Activated naive CD8-positive, alpha-beta T cell treated with anti-CD3 and anti-CD28 coated beads, Interleukin-2, amount 10 ng/mL, durations not matched to agents 7 days and 5 days (primary cell): ENCODE data around the gene TMEM17. TPM values are rescaled to one million over a fixed set of nuclear protein-coding genes. Genes with fewer than 3 reads are reported as not detected.

Source experiments
- ATAC-seq: fragments of 150-1000 bp; cut with Tn5 transposase; one replicate; pipeline ENCODE4 v1.10.0; 2021; ENCODE audit warnings: low read depth, moderate library complexity
- POLR2A ChIA-PET: fragments of 350-600 bp; sonication (Branson Sonifier 250); formaldehyde crosslinking; loops from one replicate; lab custom pipeline; 2021; ENCODE audit warnings: antibody characterized with exemption; lab: Charles Lee
- DNase-seq: peaks from one replicate; pipeline ENCODE4 v3.0.0; 2021
- H3K27ac Mint-ChIP-seq: one replicate; pipeline ENCODE4 v1.8.0; 2022; ENCODE audit warnings: mild to moderate bottlenecking, mixed read lengths
- H3K27me3 Mint-ChIP-seq: one replicate; pipeline ENCODE4 v1.8.0; 2022; ENCODE audit warnings: mild to moderate bottlenecking, moderate library complexity, mixed read lengths
- H3K36me3 Mint-ChIP-seq: one replicate; pipeline ENCODE4 v1.8.0; 2021; ENCODE audit warnings: mild to moderate bottlenecking, mixed read lengths
- H3K4me1 Mint-ChIP-seq: one replicate; pipeline ENCODE4 v1.8.0; 2021; ENCODE audit warnings: mixed read lengths
- H3K4me3 Mint-ChIP-seq: one replicate; pipeline ENCODE4 v1.8.0; 2022; ENCODE audit warnings: mild to moderate bottlenecking, moderate library complexity, mixed read lengths
- H3K9me3 Mint-ChIP-seq: one replicate; pipeline ENCODE4 v1.8.0; 2021; ENCODE audit warnings: mixed read lengths
- total RNA-seq, 2 experiments: library from RNA; stranded (reverse); gene quantifications; one replicate each; pipeline ENCODE4 v1.2.3, GENCODE V29; 2021

The TMEM17 gene
- total RNA-seq, 2 experiments from 2014 or later = not detected

DNA sequence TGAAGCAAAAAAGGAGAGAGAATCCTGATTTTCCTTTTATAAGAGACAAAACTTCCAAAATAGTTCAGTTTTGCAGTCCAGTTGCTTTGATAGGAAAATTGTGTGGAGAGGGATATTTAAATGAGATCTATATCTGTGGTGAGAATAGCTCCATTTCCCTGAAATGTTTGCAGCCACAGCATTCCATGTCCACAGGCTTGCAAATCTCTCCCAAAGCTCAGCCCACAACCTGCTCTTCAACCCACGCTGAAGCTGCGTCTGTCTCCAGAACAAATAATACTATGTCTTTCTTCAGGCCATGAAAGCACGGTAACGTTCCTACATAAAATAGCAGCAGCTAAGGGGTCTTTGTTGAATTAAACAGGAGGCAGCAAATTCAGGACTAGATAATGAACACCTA, 31.8 kb downstream of the TMEM17 start:
- peaks cover 5% of the 10 kb centered on the region for H3K4me1 Mint-ChIP-seq
- H3K4me3 Mint-ChIP-seq = no peak overlapping the region
- H3K27me3 Mint-ChIP-seq = peaks cover 28% of the 10 kb centered on the region
- no peak for DNase-seq
- no peak for ATAC-seq
- H3K27ac Mint-ChIP-seq = no peak overlapping the region
- H3K9me3 Mint-ChIP-seq = no peaks in the 10 kb centered on the region
- POLR2A ChIA-PET = no interaction called here
- no peaks in the 10 kb centered on the region for H3K36me3 Mint-ChIP-seq

DNA sequence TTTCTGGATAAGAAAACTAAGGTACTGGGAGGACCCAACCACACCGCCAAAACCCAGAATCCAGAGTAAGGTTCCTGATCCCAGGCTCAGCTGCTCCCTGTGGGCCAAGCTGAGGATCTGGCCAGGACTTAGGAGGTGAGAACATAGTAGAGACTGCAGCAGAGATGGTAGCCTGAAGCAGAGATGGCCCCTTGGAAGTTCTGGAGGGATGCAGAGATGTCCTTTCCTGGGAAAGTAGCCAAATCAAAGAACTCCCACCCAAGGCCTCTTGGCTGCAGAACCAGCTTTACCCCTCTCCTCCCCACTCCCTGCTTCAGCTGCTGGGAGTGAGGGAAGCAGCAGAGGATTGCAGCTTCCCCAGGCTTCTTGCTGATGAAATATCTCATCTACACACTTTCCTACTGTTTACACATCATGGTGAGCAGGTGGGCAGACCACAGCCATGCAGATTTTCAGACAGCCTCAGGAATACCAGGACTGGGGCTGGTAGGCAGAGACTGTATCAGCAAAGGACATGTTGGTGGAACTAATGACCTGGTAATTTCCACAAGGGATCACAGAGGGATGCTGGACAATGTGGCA, 32.7 kb downstream of the TMEM17 start:
- no peak for ATAC-seq
- peaks cover 28% of the 10 kb centered on the region for H3K27me3 Mint-ChIP-seq
- no peak for DNase-seq
- H3K4me1 Mint-ChIP-seq = peaks cover 5% of the 10 kb centered on the region
- H3K36me3 Mint-ChIP-seq = no peaks in the 10 kb centered on the region
- POLR2A ChIA-PET = no interaction called here
- H3K4me3 Mint-ChIP-seq = no peak overlapping the region
- H3K9me3 Mint-ChIP-seq = no peaks in the 10 kb centered on the region
- no peak overlapping the region for H3K27ac Mint-ChIP-seq

DNA sequence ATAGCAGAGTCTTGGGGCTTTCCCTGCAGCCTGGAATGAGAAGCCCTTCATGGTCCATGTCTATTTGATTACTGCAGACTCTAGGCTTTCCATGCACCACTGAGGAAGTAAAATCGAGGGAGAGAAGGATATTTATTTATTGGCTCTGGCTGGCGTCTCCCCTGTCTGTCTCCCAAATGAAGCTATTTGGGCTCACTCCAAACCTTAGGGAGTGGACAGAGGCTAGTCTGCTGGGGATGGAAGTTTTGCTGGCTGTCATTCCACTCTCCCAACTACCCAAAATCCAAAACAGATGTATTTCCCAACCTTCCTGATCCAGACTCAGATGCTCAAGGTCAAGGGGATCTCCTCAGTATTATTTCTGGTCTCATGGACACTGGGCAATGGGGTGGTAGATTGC, 33.7 kb downstream of the TMEM17 start:
- H3K4me1 Mint-ChIP-seq = peaks cover 5% of the 10 kb centered on the region
- H3K27me3 Mint-ChIP-seq = peaks cover 28% of the 10 kb centered on the region
- no peak overlapping the region for H3K27ac Mint-ChIP-seq
- POLR2A ChIA-PET = no interaction called here
- no peaks in the 10 kb centered on the region for H3K36me3 Mint-ChIP-seq
- H3K9me3 Mint-ChIP-seq = no peaks in the 10 kb centered on the region
- no peak overlapping the region for H3K4me3 Mint-ChIP-seq
- DNase-seq = no peak
- ATAC-seq = no peak

DNA sequence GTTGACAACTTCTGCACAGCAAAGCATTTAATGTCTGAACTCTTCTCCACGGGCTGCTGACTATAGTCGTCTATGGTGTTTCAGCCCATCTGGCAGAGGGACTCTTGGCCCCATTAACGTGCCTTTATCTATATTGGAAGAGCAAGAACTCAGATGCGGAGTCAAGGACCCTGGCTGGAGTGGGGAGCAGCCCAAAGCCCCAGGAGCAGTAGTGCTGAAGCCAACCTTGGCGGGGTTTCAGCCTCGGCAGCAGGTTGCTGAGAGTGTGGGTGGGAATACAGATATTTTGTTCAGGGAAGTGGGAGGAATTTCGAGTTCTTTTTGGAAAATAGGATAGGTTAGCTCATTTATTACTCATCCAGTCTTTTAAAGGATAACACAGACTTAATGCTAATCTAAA, 34.2 kb downstream of the TMEM17 start:
- Mint-ChIP-seq H3K36me3 (no peaks in the 10 kb centered on the region), H3K4me1 (peaks cover 5% of the 10 kb centered on the region), H3K27ac (no peak overlapping the region), H3K27me3 (peaks cover 28% of the 10 kb centered on the region), H3K4me3 (no peak overlapping the region), H3K9me3 (no peaks in the 10 kb centered on the region)
- ATAC-seq (no peak), DNase-seq (no peak)
- POLR2A ChIA-PET = no interaction called here

DNA sequence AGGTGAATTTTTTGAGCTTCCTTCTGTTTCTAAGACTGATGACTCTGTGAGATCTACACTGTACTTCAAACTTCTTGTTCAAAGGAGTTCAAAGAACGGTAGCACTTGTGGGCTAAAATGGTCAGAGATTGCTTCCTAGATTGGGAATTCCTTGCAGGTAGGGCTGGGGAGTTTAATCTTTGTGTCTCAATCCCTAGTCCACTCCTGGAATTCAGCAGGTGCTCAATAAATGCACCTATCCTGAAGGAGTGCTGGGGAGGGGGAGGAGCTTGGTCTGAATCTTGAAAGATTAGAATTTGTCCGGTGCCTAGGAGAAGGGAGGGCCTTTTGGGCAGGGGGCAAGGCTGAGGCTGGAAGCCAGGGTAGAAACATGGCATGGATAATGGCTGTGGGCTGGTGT, 34.6 kb downstream of the TMEM17 start:
- Mint-ChIP-seq H3K4me3 (no peak overlapping the region), H3K4me1 (peaks cover 5% of the 10 kb centered on the region), H3K27me3 (peaks cover 25% of the 10 kb centered on the region), H3K27ac (no peak overlapping the region), H3K36me3 (no peaks in the 10 kb centered on the region), H3K9me3 (no peaks in the 10 kb centered on the region)
- POLR2A ChIA-PET = no interaction called here
- no peak for DNase-seq
- ATAC-seq = no peak

DNA sequence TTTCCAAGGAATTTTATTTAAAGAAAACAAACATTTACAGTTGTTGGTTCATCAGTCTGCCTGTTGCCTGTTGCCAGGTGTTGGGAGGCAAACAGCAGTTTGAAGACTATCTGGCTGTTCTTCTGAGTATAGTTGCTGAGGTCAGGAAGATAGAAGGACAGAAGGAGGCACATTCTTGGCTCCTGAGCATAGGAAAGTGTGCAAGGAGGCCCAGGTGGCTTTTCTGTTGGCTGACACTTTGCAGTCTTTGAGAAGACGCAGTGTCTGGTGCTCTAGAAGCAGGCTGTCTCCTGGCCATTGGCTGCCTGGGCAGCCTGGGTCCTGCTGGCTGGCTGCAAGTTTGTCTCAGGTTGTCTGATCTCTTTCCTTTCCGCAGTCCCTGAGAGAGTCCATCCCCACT, 36.4 kb downstream of the TMEM17 start:
- DNase-seq (no peak), ATAC-seq (no peak)
- Mint-ChIP-seq H3K27me3 (peaks cover 19% of the 10 kb centered on the region), H3K4me1 (no peaks in the 10 kb centered on the region), H3K27ac (no peak overlapping the region), H3K9me3 (no peaks in the 10 kb centered on the region), H3K36me3 (no peaks in the 10 kb centered on the region), H3K4me3 (no peak overlapping the region)
- POLR2A ChIA-PET = no interaction called here

DNA sequence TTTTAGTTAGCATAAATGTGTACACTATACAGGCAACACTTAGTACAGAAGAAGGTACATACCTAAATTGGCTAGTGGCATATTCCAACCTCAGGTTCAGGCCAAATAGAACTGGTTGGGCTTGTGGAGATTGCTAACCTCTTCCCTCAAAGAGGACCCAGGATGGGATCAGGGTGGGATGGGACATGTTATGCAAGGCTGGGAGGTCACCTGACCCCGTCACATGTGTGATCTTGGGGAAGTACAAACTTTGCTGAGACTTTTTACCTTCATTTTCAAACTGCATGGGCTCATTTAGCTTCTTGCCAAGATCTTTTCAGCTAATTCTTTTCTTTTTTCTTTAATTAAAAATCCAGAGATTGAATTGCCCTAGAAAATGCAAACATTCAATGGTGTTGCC, 36.9 kb downstream of the TMEM17 start:
- Mint-ChIP-seq H3K27ac (no peak overlapping the region), H3K4me3 (no peak overlapping the region), H3K9me3 (no peaks in the 10 kb centered on the region), H3K36me3 (no peaks in the 10 kb centered on the region), H3K27me3 (peaks cover 19% of the 10 kb centered on the region), H3K4me1 (no peaks in the 10 kb centered on the region)
- DNase-seq (no peak), ATAC-seq (no peak)
- POLR2A ChIA-PET = no interaction called here

DNA sequence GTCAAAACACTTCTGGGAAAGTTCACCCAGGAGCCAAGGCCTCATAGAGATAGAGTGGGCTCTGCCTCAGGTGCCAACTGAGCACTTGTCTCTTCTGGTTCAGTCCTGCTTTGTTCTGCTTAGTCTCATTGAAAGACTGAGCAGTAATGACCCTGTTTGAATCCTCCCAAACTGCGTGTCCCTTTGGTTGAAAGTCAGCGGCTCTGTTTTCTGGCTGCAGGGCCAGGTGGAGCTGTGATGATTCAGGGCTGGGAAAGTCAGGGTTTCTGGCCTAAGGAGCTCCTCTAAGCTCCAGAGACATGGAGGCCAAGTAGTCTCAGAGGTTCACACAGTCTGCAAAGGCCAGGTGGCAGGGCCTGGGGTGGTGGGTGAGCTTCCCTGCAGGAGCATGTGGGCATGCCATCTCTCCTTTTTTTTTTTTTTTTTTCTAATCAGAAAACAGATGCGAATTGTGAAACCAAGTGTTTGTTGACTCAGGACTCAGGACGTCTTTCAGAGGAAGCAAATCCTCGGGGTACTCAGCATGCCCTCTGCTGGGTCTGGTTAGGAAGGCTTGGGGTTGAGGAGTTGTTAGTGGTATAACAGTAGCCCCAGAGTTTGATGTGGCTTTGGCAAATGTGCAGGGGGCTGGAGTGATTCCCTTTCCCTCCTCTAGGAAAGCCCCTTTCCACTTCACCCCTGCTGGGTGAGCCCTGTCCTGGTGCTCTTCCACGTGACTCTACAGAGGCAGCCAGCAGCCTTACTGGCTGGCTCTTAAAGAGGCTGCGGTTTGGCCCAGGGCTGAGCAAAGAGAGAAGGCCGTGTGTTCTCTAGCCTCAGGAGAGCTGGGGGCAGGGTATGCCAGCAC, 38.3 kb downstream of the TMEM17 start:
- no peaks in the 10 kb centered on the region for H3K9me3 Mint-ChIP-seq
- no peak overlapping the region for H3K27ac Mint-ChIP-seq
- peaks cover 19% of the 10 kb centered on the region for H3K27me3 Mint-ChIP-seq
- no peaks in the 10 kb centered on the region for H3K36me3 Mint-ChIP-seq
- POLR2A ChIA-PET = no interaction called here
- no peaks in the 10 kb centered on the region for H3K4me1 Mint-ChIP-seq
- no peak for DNase-seq
- H3K4me3 Mint-ChIP-seq = no peak overlapping the region
- no peak for ATAC-seq

DNA sequence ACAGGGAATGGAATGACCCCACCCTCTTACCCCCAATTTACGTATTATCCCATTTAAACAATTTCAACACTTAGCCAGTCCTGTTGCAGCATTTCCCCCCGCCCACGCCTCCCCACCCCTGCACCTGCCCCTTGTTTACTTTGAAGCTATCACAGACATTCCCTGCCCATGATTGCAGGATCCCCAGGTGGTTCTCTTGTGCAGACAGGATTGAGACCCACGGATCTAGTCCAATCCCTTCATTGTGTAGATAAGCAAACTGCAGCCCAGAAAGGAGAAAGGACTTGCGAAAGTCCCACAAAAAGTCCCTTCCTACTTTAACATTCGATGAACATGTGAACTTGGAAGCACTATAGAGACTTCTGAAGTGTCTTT, 38.9 kb downstream of the TMEM17 start:
- Mint-ChIP-seq H3K9me3 (no peaks in the 10 kb centered on the region), H3K4me3 (no peak overlapping the region), H3K27ac (no peak overlapping the region), H3K4me1 (no peaks in the 10 kb centered on the region), H3K36me3 (no peaks in the 10 kb centered on the region), H3K27me3 (peaks cover 15% of the 10 kb centered on the region)
- ATAC-seq = no peak
- POLR2A ChIA-PET = no interaction called here
- no peak for DNase-seq

DNA sequence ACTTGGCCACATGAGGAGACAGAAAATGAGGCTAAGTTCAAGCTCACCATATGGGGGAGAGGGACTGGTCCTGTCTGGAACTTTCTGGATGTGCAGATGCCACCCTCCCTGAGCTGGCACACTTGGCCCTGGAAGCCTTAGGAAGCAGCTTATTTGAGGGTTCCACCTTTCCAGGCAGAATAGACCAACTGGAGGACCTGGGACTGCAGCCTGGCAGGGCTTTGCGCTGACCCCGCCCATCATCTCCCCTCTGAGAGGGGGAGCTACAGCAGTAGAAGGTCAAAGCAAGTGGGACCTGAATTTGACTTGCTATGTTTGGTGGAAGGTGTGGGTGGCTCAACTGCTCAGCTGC, 39.5 kb downstream of the TMEM17 start:
- DNase-seq (no peak), ATAC-seq (no peak)
- H3K9me3 Mint-ChIP-seq = no peaks in the 10 kb centered on the region
- peaks cover 11% of the 10 kb centered on the region for H3K27me3 Mint-ChIP-seq
- H3K36me3 Mint-ChIP-seq = no peaks in the 10 kb centered on the region
- H3K4me3 Mint-ChIP-seq = no peak overlapping the region
- POLR2A ChIA-PET = no interaction called here
- no peaks in the 10 kb centered on the region for H3K4me1 Mint-ChIP-seq
- no peak overlapping the region for H3K27ac Mint-ChIP-seq

DNA sequence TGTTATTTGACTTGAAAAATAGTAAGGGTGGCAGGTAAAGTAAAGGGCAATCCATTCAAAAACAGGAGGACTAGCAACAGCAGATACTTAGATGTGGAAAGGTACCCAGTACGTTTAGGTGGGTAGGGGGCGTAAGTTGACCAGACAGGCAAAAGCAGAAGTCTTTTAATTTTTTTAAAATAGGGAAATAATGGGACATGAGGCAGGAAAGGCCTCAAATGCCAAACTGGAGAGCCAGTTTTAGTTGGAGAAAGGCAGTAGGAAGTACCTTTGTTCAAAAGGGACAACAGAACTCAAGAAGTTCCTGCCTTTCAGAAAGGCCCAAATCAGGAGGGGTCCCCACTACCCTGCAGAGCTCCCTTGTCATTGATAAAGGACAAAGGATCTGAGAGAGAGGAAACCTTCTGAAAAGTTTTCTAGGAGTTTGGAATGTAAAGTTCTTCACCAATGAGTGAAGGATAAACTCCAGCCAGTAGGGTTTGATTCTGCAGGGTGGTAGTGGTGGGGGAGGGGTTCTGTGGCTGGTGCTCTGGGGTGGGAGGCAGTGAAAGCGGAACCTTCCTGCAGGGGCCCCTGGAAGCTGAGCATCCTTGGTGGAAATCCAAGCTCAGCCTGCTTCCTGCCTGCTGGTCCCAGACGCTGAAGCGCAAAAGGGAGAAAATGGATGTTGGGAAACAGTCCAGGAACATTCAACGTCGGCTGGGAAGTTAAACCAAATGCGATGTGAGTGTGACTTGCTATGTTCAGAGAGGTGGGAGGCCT, 40.1 kb downstream of the TMEM17 start:
- Mint-ChIP-seq H3K36me3 (no peaks in the 10 kb centered on the region), H3K27ac (no peak overlapping the region), H3K4me3 (no peak overlapping the region), H3K27me3 (peaks cover 9% of the 10 kb centered on the region), H3K4me1 (no peaks in the 10 kb centered on the region), H3K9me3 (no peaks in the 10 kb centered on the region)
- DNase-seq (no peak), ATAC-seq (no peak)
- POLR2A ChIA-PET = no interaction called here

DNA sequence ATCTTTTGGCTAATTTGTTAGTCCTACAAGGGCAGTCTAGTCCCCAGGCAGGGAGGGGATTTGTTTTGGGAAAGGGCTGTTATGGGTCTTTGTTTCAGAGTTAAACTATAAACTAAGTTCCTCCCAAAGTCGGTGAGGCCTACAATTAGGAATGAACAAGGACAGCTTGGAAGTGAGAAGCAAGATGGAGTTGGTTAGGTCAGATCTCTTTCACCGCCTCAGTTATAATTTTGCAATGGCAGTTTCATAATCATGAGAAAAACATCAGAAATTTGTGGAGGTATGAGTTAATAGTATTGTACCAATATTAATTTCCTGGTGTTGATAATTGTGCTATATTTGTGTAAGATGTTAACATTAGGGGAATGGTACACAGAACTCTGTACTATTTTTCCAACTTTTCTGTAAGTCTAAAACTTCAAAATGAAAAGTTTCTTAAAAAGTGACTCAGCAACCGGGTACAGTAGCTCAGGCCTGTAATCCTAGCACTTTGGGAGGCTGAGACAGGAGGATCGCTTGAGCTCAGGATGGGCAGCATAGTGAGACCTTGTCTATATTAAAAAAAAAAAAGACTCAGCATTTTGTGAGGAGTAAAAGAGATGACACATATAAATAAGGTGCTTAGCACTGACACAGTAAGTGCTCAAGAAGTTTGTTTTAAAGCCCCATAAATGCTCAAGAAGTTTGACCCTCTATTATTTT, 40.8 kb downstream of the TMEM17 start:
- H3K4me3 Mint-ChIP-seq = no peak overlapping the region
- POLR2A ChIA-PET = no interaction called here
- no peak overlapping the region for H3K27ac Mint-ChIP-seq
- ATAC-seq (no peak), DNase-seq (no peak)
- no peaks in the 10 kb centered on the region for H3K9me3 Mint-ChIP-seq
- H3K36me3 Mint-ChIP-seq = no peaks in the 10 kb centered on the region
- no peaks in the 10 kb centered on the region for H3K4me1 Mint-ChIP-seq
- H3K27me3 Mint-ChIP-seq = peaks cover 6% of the 10 kb centered on the region

DNA sequence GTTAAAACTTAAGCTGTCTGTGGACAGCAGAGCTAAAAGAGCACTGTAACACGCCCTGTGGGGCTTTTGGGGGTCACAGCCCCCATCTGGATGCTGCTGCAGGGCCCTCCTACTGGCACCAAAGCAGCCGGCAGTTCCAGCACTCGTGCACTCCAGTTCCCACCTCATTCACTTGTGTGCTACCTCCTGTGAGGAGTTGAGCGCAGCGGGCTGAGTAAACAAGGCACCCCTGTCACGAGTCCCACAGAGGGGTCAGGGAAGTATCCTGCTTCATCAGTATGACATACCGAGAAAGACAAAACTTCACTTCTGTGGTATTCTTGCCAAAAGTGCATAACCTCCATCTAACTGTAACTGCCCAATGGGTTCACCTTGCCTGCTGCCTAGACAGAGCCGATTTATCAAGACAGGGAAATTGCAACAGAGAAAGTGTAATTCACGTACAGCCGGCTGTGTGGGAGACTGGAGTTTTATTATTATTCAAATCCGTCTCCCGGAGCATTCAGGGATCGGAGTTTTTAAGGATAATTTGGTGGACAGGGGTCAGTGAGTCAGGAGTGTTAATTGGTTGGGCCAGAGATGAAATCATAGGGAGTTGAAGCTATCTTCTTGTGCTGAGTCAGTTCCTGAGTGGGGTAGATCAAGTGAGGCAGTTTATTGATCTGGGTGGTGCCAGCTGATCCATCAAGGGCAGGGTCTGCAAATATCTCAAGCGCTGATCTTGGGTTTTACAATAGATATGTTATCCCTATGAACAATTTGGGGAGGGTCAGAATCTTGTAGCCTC, 41.6 kb downstream of the TMEM17 start:
- H3K9me3 Mint-ChIP-seq = no peaks in the 10 kb centered on the region
- POLR2A ChIA-PET = no interaction called here
- no peak overlapping the region for H3K27ac Mint-ChIP-seq

More for the DNA sequence above, 41.6 kb downstream of the TMEM17 start:
- DNase-seq = no peak
- Mint-ChIP-seq H3K4me3 (no peak overlapping the region), H3K36me3 (no peaks in the 10 kb centered on the region), H3K4me1 (no peaks in the 10 kb centered on the region), H3K27me3 (peaks cover 6% of the 10 kb centered on the region)
- ATAC-seq = no peak
